HG03280 (cell line): ENCODE results near the gene TDRD10.

Experiments
- ATAC-seq: cut with Tn5 transposase; IDR thresholded peaks from one replicate; pipeline ENCODE4 v1.9.1; 2021; ENCODE audit warnings: mild to moderate bottlenecking, moderate library complexity; ENCODE audit not compliant: unreplicated experiment

Gene TDRD10

GRCh38 chr1:154551474-154551873 lies 49.5 kb downstream of the TDRD10 start:
- ATAC-seq = no peak

- ATAC-seq = no peak
These were observed 50.0 kb downstream of the TDRD10 start for GRCh38 chr1:154552036-154552435.

- ATAC-seq = no peak
These were observed 51.3 kb downstream of the TDRD10 start for GRCh38 chr1:154553056-154554030.

GRCh38 chr1:154556422-154556821 lies 54.4 kb downstream of the TDRD10 start:
- no peak for ATAC-seq

GRCh38 chr1:154557248-154557938 lies 55.4 kb downstream of the TDRD10 start:
- no peak for ATAC-seq

- peak; percentile 20 for ATAC-seq
These were observed 56.1 kb downstream of the TDRD10 start, which contains the start of gene UBE2Q1 for GRCh38 chr1:154557939-154558719. UBE2Q1 (minus strand) TSS chr1:154558662; CDS start chr1:154558553, 109 bp downstream.

- ATAC-seq = peak; percentile 90
These were observed 56.9 kb downstream of the TDRD10 start for GRCh38 chr1:154558720-154559465.

GRCh38 chr1:154559466-154560044 lies 57.5 kb downstream of the TDRD10 start:
- ATAC-seq = peak; percentile 37

GRCh38 chr1:154565876-154566275 lies 63.9 kb downstream of the TDRD10 start:
- no peak for ATAC-seq

GRCh38 chr1:154567386-154568156 lies 65.6 kb downstream of the TDRD10 start, which contains the start of gene CHRNB2:
CHRNB2 (plus strand) TSS chr1:154567778; CDS start chr1:154568045, 267 bp downstream.
- ATAC-seq = peak; percentile 57

GRCh38 chr1:154568157-154568815 lies 66.3 kb downstream of the TDRD10 start:
- no peak for ATAC-seq

- ATAC-seq = no peak
These were observed 69.4 kb downstream of the TDRD10 start for GRCh38 chr1:154571244-154571963.

GRCh38 chr1:154571964-154572288 lies 69.9 kb downstream of the TDRD10 start:
- ATAC-seq = no peak

- ATAC-seq = no peak
These were observed 70.6 kb downstream of the TDRD10 start for GRCh38 chr1:154572468-154573167.

- ATAC-seq = no peak
These were observed 71.1 kb downstream of the TDRD10 start for GRCh38 chr1:154573168-154573510.

- ATAC-seq = no peak
These were observed 72.7 kb downstream of the TDRD10 start for GRCh38 chr1:154574716-154575115.

- ATAC-seq = no peak
These were observed 73.3 kb downstream of the TDRD10 start for GRCh38 chr1:154575147-154575927.
